Cardiac muscle cell (in vitro differentiated cells and primary cell): Measurements from ENCODE around the gene CRHR1. TPM values are rescaled to one million over a fixed set of nuclear protein-coding genes. Genes with fewer than 3 reads are reported as not detected.
A peak's percentile ranks its signal among the peaks of the same experiment; 100 is the strongest.

Experiments used
- DNase-seq, 2 donors: peaks; one replicate each; pipeline versions ENCODE4 v3.0.0 to v3.0.0-alpha.2; 2010 to 2017; ENCODE audit warnings: low read depth in 1 of 2, low spot score in 1 of 2
- H3K27ac ChIP-seq: fragments of 200-600 bp; sonication (generic); 2 replicates; pipeline ENCODE4 v1.5.1; 2016
- H3K27me3 ChIP-seq: fragments of 200-600 bp; sonication (generic); 2 replicates; pipeline ENCODE4 v1.6.0; 2016; ENCODE audit warnings: control low read depth
- H3K36me3 ChIP-seq: fragments of 200-600 bp; sonication (generic); 2 replicates; pipeline ENCODE4 v1.5.1; 2016; ENCODE audit warnings: control low read depth
- H3K4me1 ChIP-seq: fragments of 200-600 bp; sonication (generic); 2 replicates; pipeline ENCODE4 v1.8.1; 2017; ENCODE audit warnings: low read depth, mild to moderate bottlenecking, mixed run types
- H3K4me3 ChIP-seq: fragments of 200-600 bp; sonication (generic); 2 replicates; pipeline ENCODE4 v1.5.1; 2016; ENCODE audit warnings: mild to moderate bottlenecking
- H3K9me3 ChIP-seq: fragments of 200-600 bp; sonication (generic); 2 replicates; pipeline ENCODE4 v1.5.1; 2017; ENCODE audit warnings: low read depth, mild to moderate bottlenecking, control low read depth
- polyA plus RNA-seq: library from polyadenylated mRNA; unstranded; fragments of >200 nt; fragmentation: Nextera tagmentation; extraction: Ambion mirVana; gene quantifications from 2 replicates; pipeline ENCODE4 v1.2.1, GENCODE V29; 2016
- total RNA-seq: library from RNA; depleted of rRNA; stranded (reverse); fragments of >200 nt; gene quantifications from 2 replicates; pipeline ENCODE4 v1.2.3, GENCODE V29; 2016
- TF ChIP-seq, protein P1 (sequence below): IDR thresholded peaks from 2 replicates; pipeline ENCODE4 v1.5.1; 2012; ENCODE audit warnings: low read depth, mild to moderate bottlenecking, low read length

The CRHR1 gene
- total and polyA plus RNA-seq, 2 experiments from 2014 or later: 0.86 TPM; not detected in 1

DNA sequence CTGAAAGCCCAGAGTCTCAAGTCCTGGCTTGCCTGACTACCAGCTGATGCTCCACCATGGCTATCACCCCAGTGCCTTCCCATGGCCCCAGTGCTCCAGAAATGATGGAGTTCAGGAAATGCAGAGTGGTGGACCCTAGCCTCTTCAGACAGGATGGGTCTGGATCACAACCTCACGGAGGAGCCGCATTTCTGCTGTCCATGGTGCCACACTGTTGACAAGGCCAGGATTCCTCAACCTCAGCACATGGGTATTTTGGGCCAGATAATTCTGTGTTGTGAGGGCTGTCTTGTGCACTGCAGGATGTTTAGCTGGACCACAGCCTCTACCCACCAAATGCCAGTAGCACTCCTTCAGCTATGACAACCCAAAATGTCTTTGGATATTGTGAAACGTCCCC is 6.7 kb upstream of the CRHR1 start:
- H3K9me3 ChIP-seq: no peaks in the 10 kb centered on the region
- H3K27ac ChIP-seq: no peak overlapping the region
- peaks cover 32% of the 10 kb centered on the region for H3K27me3 ChIP-seq
- no peak overlapping the region for H3K4me3 ChIP-seq
- H3K4me1 ChIP-seq: no peaks in the 10 kb centered on the region
- TF ChIP-seq, protein P1, sequence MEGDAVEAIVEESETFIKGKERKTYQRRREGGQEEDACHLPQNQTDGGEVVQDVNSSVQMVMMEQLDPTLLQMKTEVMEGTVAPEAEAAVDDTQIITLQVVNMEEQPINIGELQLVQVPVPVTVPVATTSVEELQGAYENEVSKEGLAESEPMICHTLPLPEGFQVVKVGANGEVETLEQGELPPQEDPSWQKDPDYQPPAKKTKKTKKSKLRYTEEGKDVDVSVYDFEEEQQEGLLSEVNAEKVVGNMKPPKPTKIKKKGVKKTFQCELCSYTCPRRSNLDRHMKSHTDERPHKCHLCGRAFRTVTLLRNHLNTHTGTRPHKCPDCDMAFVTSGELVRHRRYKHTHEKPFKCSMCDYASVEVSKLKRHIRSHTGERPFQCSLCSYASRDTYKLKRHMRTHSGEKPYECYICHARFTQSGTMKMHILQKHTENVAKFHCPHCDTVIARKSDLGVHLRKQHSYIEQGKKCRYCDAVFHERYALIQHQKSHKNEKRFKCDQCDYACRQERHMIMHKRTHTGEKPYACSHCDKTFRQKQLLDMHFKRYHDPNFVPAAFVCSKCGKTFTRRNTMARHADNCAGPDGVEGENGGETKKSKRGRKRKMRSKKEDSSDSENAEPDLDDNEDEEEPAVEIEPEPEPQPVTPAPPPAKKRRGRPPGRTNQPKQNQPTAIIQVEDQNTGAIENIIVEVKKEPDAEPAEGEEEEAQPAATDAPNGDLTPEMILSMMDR: no peak
- H3K36me3 ChIP-seq: no peaks in the 10 kb centered on the region
- DNase-seq: peak in 1 of 2 donors; percentile 51

DNA sequence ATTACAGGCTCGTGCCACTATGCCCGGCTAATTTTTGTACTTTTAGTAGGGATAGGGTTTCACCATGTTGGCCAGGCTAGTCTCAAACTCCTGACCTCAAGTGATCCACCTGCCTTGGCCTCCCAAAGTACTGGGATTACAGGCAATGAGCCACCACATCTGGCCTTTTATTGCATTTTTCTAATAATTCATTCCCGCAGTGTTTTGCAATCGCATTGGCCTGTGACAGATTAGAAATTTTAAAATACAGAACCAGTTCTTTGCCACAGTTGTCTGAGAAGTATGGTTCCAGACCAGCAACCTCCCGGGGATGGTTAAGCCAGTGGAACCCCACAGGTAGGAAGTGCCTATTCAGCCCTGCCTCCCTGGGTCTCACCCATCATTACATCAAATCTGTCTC is 3.2 kb upstream of the CRHR1 start:
- H3K27me3 ChIP-seq: peaks cover 62% of the 10 kb centered on the region
- H3K27ac ChIP-seq: no peak overlapping the region
- TF ChIP-seq, protein P1: no peak

GRCh38 chr17:45782889-45783592 is 1.1 kb upstream of the CRHR1 start:
- Histone ChIP-seq H3K27me3 (peaks cover 82% of the 10 kb centered on the region), H3K36me3 (no peaks in the 10 kb centered on the region)

More for the DNA sequence above, 3.2 kb upstream of the CRHR1 start:
- Histone ChIP-seq H3K4me3 (no peak overlapping the region), H3K9me3 (no peaks in the 10 kb centered on the region), H3K4me1 (peaks cover 14% of the 10 kb centered on the region), H3K36me3 (no peaks in the 10 kb centered on the region)
- no peak for DNase-seq

DNA sequence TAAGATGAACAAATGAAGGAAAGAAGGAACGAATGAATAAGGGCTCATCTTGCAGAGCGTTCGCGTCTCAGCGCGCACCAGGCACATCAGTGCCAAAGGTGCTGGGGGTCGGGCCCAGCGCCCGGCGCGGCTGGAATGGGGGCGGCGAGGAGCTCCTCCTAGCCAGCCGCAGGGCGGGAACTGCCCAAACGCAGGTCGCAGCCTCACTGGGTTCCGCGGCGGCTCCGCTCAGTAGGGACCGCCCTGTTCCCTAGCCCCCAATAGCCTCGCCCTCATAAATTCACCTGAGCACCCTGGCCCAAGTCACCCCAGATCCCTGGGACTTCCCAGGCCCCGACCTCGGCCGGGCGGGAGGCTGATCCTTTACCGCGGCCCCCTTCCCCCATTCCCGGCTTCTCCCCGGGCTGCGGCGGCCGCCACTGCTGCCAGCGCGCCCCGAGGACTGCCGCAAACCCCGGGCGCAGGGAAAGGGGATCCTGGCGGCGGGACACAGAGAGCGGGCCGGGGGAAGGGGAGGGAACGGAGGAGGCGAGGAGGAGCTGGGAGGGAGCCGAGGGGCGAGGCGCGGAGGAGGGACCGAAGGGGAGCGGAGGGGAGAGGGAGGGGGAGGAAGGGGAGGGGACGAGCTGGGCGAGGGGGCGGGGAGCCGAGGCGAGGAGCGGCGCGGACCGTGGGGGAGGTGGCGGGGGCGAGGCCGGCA is 377 bp upstream of the CRHR1 start:
- peak; percentile 13 to 41 for DNase-seq
- peaks cover 86% of the 10 kb centered on the region for H3K27me3 ChIP-seq

More at GRCh38 chr17:45782889-45783592, 1.1 kb upstream of the CRHR1 start:
- Histone ChIP-seq H3K4me3 (peak overlapping the region; percentile 39), H3K9me3 (no peaks in the 10 kb centered on the region), H3K4me1 (peaks cover 14% of the 10 kb centered on the region), H3K27ac (no peak overlapping the region)
- peak; percentile 25 to 65 for DNase-seq
- TF ChIP-seq, protein P1: peak; percentile 40

GRCh38 chr17:45784741-45785479 is 790 bp downstream of the CRHR1 start:
- Histone ChIP-seq H3K9me3 (no peaks in the 10 kb centered on the region), H3K27me3 (peaks cover 91% of the 10 kb centered on the region), H3K36me3 (no peaks in the 10 kb centered on the region), H3K4me1 (peaks cover 14% of the 10 kb centered on the region), H3K4me3 (peak overlapping the region; percentile 39), H3K27ac (no peak overlapping the region)
- TF ChIP-seq, protein P1: no peak
- DNase-seq: peak; percentile 30 to 47

More for the DNA sequence above, 377 bp upstream of the CRHR1 start:
- H3K4me1 ChIP-seq: peaks cover 14% of the 10 kb centered on the region
- H3K9me3 ChIP-seq: no peaks in the 10 kb centered on the region
- no peaks in the 10 kb centered on the region for H3K36me3 ChIP-seq
- H3K27ac ChIP-seq: no peak overlapping the region
- TF ChIP-seq, protein P1: no peak
- H3K4me3 ChIP-seq: peak overlapping the region; percentile 39
